Fibroblast of pulmonary artery (primary cell): ENCODE measurements around the gene RHBDD2.
"Not testable (repeated sequence)": the region's sequence is repeated elsewhere in the genome, so short reads cannot be mapped to it uniquely, and the experiment has no call there.

Source experiments
- DNase-seq: peaks from one replicate; pipeline ENCODE4 v3.0.0-alpha.2; 2010; ENCODE audit warnings: low read depth
- H3K4me3 ChIP-seq: replicated peaks from 2 replicates; pipeline ENCODE4 v1.5.1; 2011; ENCODE audit warnings: low read depth, mild to moderate bottlenecking, control low read depth, low read length, moderate library complexity
- TF ChIP-seq, protein P1 (sequence below): IDR thresholded peaks from 2 replicates; pipeline ENCODE4 v1.5.1; 2011; ENCODE audit warnings: mild to moderate bottlenecking, control low read depth, low read length, inconsistent platforms; ENCODE audit errors: missing control alignments

The RHBDD2 gene

GRCh38 chr7:75892634-75893272 is 13.9 kb downstream of the RHBDD2 start:
- H3K4me3 ChIP-seq = no peak overlapping the region
- TF ChIP-seq, protein P1, sequence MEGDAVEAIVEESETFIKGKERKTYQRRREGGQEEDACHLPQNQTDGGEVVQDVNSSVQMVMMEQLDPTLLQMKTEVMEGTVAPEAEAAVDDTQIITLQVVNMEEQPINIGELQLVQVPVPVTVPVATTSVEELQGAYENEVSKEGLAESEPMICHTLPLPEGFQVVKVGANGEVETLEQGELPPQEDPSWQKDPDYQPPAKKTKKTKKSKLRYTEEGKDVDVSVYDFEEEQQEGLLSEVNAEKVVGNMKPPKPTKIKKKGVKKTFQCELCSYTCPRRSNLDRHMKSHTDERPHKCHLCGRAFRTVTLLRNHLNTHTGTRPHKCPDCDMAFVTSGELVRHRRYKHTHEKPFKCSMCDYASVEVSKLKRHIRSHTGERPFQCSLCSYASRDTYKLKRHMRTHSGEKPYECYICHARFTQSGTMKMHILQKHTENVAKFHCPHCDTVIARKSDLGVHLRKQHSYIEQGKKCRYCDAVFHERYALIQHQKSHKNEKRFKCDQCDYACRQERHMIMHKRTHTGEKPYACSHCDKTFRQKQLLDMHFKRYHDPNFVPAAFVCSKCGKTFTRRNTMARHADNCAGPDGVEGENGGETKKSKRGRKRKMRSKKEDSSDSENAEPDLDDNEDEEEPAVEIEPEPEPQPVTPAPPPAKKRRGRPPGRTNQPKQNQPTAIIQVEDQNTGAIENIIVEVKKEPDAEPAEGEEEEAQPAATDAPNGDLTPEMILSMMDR = no peak
- DNase-seq = peak; percentile 63

DNA sequence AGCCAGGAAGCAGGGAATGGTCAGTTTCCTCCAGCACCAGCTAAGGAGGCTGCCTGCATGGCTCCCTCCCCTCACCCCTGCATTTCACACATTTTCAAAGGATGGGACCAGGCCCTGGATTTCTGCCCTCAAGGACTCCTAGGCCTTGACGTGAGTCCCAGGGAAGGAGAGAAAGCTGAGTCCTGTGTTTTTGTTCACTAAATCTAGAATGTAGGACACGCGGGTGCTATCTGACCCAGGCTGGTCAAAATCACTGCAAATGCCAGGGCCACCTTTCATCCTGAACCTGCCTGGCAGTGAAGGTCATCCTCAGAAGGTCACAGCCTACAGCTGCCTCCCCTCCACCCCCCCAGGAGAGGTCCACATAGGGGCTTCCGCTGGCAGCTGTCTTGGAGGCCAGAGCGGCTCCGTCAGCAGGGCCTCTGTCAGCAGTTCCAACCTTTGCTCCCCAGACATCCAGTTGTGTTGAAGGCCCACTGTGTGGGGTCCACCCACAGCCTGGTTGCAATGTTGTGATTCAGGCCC is 18.0 kb downstream of the RHBDD2 start:
- no peak for DNase-seq
- no peak overlapping the region for H3K4me3 ChIP-seq
- TF ChIP-seq, protein P1 = no peak

- TF ChIP-seq, protein P1 = no peak
- H3K4me3 ChIP-seq = no peak overlapping the region
- DNase-seq = no peak
Observed at GRCh38 chr7:75900617-75901315, 21.9 kb downstream of the RHBDD2 start.

- no peak overlapping the region for H3K4me3 ChIP-seq
- peak; percentile 81 for DNase-seq
- TF ChIP-seq, protein P1 = no peak
Observed at GRCh38 chr7:75905785-75906604, 27.2 kb downstream of the RHBDD2 start.

- no peak overlapping the region for H3K4me3 ChIP-seq
- TF ChIP-seq, protein P1 = no peak
- DNase-seq = no peak
Observed at GRCh38 chr7:75906991-75907667, 28.3 kb downstream of the RHBDD2 start.

- H3K4me3 ChIP-seq, DNase-seq: not testable (repeated sequence)
Observed at GRCh38 chr7:75907668-75908039, 28.8 kb downstream of the RHBDD2 start.
